Measurements from ENCODE around the gene RP9. TPM values are rescaled to one million over a fixed set of nuclear protein-coding genes. Genes with fewer than 3 reads are reported as not detected.

RP9 gene
- total and polyA plus RNA-seq, 9 of the 15 experiments (the other 6 are each of a cell fraction or from before 2014, with no cell fraction given) = 10.7 to 44.8 (median 33.4) TPM

- TF ChIP-seq, protein P1, sequence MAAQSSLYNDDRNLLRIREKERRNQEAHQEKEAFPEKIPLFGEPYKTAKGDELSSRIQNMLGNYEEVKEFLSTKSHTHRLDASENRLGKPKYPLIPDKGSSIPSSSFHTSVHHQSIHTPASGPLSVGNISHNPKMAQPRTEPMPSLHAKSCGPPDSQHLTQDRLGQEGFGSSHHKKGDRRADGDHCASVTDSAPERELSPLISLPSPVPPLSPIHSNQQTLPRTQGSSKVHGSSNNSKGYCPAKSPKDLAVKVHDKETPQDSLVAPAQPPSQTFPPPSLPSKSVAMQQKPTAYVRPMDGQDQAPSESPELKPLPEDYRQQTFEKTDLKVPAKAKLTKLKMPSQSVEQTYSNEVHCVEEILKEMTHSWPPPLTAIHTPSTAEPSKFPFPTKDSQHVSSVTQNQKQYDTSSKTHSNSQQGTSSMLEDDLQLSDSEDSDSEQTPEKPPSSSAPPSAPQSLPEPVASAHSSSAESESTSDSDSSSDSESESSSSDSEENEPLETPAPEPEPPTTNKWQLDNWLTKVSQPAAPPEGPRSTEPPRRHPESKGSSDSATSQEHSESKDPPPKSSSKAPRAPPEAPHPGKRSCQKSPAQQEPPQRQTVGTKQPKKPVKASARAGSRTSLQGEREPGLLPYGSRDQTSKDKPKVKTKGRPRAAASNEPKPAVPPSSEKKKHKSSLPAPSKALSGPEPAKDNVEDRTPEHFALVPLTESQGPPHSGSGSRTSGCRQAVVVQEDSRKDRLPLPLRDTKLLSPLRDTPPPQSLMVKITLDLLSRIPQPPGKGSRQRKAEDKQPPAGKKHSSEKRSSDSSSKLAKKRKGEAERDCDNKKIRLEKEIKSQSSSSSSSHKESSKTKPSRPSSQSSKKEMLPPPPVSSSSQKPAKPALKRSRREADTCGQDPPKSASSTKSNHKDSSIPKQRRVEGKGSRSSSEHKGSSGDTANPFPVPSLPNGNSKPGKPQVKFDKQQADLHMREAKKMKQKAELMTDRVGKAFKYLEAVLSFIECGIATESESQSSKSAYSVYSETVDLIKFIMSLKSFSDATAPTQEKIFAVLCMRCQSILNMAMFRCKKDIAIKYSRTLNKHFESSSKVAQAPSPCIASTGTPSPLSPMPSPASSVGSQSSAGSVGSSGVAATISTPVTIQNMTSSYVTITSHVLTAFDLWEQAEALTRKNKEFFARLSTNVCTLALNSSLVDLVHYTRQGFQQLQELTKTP (IDR thresholded peaks at IDR 0.05; ENCODE audit: low read depth in 1 of 2, partially characterized antibody in 2 of 2) = no peak
- TF ChIP-seq NFE2 (IDR thresholded peaks at IDR 0.05; ENCODE audit: low read depth) (no peak), ZNF263 (CRISPR knock-in tag; IDR thresholded peaks at IDR 0.05; ENCODE audit: borderline replicate concordance) (no peak), FOXK2 (conservative IDR thresholded peaks at IDR 0.05 in 1 of 2, IDR thresholded peaks at IDR 0.05 in 1 of 2; ENCODE audit: low read depth in 2 of 2) (no peak), NR4A1 (CRISPR knock-in tag; IDR thresholded peaks at IDR 0.05) (no peak), NR4A1 (tag; IDR thresholded peaks at IDR 0.05) (no peak), ZNF696 (CRISPR knock-in tag; conservative IDR thresholded peaks at IDR 0.05) (no peak), HMG20A (CRISPR knock-in tag; conservative IDR thresholded peaks at IDR 0.05) (no peak), SRSF1 (IDR thresholded peaks at IDR 0.05; ENCODE audit: low read depth, low read length) (no peak), RUNX1 (IDR thresholded peaks at IDR 0.05; ENCODE audit: low read depth) (no peak), ZBTB11 (CRISPR knock-in tag; IDR thresholded peaks at IDR 0.05) (no peak), ZNF436 (CRISPR knock-in tag; IDR thresholded peaks at IDR 0.05) (no peak), PYGO2 (tag; IDR thresholded peaks at IDR 0.05) (no peak), KAT8 (IDR thresholded peaks at IDR 0.05; ENCODE audit: low read depth) (no peak), ZNF124 (CRISPR knock-in tag; IDR thresholded peaks at IDR 0.05) (no peak), BDP1 (IDR thresholded peaks at IDR 0.05; ENCODE audit: insufficient read depth, insufficient read length) (no peak), RBFOX2 (IDR thresholded peaks at IDR 0.05; ENCODE audit: low read depth, low read length) (peak; percentile 76)
- TF ChIP-seq, protein P2, sequence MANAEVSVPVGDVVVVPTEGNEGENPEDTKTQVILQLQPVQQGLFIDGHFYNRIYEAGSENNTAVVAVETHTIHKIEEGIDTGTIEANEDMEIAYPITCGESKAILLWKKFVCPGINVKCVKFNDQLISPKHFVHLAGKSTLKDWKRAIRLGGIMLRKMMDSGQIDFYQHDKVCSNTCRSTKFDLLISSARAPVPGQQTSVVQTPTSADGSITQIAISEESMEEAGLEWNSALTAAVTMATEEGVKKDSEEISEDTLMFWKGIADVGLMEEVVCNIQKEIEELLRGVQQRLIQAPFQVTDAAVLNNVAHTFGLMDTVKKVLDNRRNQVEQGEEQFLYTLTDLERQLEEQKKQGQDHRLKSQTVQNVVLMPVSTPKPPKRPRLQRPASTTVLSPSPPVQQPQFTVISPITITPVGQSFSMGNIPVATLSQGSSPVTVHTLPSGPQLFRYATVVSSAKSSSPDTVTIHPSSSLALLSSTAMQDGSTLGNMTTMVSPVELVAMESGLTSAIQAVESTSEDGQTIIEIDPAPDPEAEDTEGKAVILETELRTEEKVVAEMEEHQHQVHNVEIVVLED (CRISPR knock-in tag; IDR thresholded peaks at IDR 0.05) = peak; percentile 63
Measured at GRCh38 chr7:33109005-33109757, at the start of gene RP9 (continued).
